Stimulated activated CD4-positive, alpha-beta T cell treated with anti-CD3 and anti-CD28 coated beads, Interleukin-2, amount 100 ng/mL, for 24 hours (primary cell): Measurements from ENCODE around the gene MXI1.
A peak's percentile ranks its signal among the peaks of the same experiment; 100 is the strongest.

Source experiments
- DNase-seq, 2 donors: peaks; one replicate each; pipeline ENCODE4 v3.0.0-alpha.2; 2020

The MXI1 gene

GRCh38 chr10:110278562-110279406 is 71.4 kb downstream of the MXI1 start:
- DNase-seq, result no peak

- DNase-seq, result peak; percentile 40 to 54
Observed at GRCh38 chr10:110279407-110279986, 72.1 kb downstream of the MXI1 start.

GRCh38 chr10:110284262-110284661 is 76.9 kb downstream of the MXI1 start:
- no peak for DNase-seq

- no peak for DNase-seq
Observed at GRCh38 chr10:110285501-110285900, 78.1 kb downstream of the MXI1 start.

GRCh38 chr10:110286841-110287240 is 79.4 kb downstream of the MXI1 start:
- DNase-seq, result no peak

GRCh38 chr10:110296966-110297365 is 89.6 kb downstream of the MXI1 start:
- no peak for DNase-seq

- DNase-seq, result no peak
Observed at GRCh38 chr10:110300486-110300986, 93.1 kb downstream of the MXI1 start.

GRCh38 chr10:110303681-110304080 is 96.3 kb downstream of the MXI1 start:
- no peak for DNase-seq

GRCh38 chr10:110304394-110304779 is 97.0 kb downstream of the MXI1 start:
- DNase-seq, result no peak

GRCh38 chr10:110304780-110305421 is 97.5 kb downstream of the MXI1 start, which contains the start of gene SMNDC1:
Gene SMNDC1, minus strand, starts transcription at chr10:110304920. Its CDS starts 1,333 bp downstream, at chr10:110303587.
- peak; percentile 97 to 99 for DNase-seq

- DNase-seq, result peak; percentile 24 to 57
Observed at GRCh38 chr10:110305767-110306451, 98.5 kb downstream of the MXI1 start.

GRCh38 chr10:110306452-110306768 is 99.0 kb downstream of the MXI1 start:
- DNase-seq, result no peak

GRCh38 chr10:110307805-110308204 is 100.4 kb downstream of the MXI1 start:
- no peak for DNase-seq

- DNase-seq, result no peak
Observed at GRCh38 chr10:110310741-110311140, 103.3 kb downstream of the MXI1 start.

GRCh38 chr10:110311357-110311949 is 104.0 kb downstream of the MXI1 start:
- peak; percentile 49 to 56 for DNase-seq

GRCh38 chr10:110312206-110312605 is 104.8 kb downstream of the MXI1 start:
- no peak for DNase-seq

- DNase-seq, result no peak
Observed at GRCh38 chr10:110313674-110314073, 106.3 kb downstream of the MXI1 start.

- DNase-seq, result no peak
Observed at GRCh38 chr10:110317866-110318850, 110.8 kb downstream of the MXI1 start.

- no peak for DNase-seq
Observed at GRCh38 chr10:110321869-110322620, 114.6 kb downstream of the MXI1 start.

- no peak for DNase-seq
Observed at GRCh38 chr10:110323503-110323902, 116.1 kb downstream of the MXI1 start.
